HK-2 (cell line): ENCODE measurements around the gene PDZD2.
"Not testable (repeated sequence)": the region's sequence is repeated elsewhere in the genome, so short reads cannot be mapped to it uniquely, and the experiment has no call there.

Experiments used
- DNase-seq: peaks from one replicate; pipeline ENCODE4 v3.0.0-alpha.2; 2018; ENCODE audit not compliant: unreplicated experiment

The PDZD2 gene

DNA sequence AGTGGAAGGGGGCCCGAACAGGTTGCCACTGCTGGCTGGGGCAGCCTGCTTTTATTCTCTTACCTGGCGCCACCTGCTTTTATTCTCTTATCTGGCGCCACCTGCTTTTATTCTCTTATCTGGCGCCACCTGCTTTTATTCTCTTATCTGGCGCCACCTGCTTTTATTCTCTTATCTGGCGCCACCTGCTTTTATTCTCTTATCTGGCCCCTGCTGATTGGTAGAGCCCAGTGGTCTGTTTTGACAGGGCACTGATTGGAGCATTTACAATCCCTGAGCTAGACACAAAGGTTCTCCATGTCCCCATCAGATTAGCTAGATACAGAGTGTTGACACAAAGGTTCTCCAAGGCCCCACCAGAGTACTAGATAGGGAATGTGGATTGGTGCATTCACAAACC, 52.5 kb downstream of the PDZD2 start:
- not testable (repeated sequence) for DNase-seq

DNA sequence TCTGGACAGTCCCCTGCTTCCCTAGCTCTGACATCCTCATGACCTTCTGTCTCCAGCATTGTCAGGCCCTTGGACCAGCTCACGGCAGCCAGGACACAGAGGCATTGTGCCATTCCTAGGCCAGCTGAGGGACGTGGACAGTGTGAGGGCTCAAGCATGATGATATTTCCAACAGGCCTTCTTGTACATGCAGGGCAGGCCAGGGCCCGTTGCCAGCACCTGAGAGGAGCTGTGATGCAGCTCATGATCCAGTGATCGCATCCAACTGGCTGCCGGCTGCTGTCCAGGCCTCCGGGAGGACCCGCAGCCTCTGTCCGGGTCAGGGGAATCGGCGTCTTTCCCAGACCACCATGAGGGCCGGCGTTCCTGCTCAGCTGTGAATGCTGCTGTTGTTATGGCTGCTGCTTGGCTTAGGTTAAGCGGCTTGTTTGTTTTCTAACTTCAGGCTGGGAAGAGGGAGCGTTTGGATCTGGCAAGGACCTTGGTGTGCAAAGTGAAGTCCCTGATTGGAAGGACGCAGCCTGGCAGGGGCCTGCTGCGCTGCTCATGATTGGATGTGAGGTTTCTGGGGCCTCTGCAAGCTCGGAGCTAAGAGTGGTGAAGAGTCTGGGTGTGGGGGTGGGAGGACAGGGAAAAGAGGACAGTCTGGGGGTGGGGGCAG, 53.8 kb downstream of the PDZD2 start:
- DNase-seq: no peak

GRCh38 chr5:31698673-31699072, 59.7 kb downstream of the PDZD2 start:
- no peak for DNase-seq

DNA sequence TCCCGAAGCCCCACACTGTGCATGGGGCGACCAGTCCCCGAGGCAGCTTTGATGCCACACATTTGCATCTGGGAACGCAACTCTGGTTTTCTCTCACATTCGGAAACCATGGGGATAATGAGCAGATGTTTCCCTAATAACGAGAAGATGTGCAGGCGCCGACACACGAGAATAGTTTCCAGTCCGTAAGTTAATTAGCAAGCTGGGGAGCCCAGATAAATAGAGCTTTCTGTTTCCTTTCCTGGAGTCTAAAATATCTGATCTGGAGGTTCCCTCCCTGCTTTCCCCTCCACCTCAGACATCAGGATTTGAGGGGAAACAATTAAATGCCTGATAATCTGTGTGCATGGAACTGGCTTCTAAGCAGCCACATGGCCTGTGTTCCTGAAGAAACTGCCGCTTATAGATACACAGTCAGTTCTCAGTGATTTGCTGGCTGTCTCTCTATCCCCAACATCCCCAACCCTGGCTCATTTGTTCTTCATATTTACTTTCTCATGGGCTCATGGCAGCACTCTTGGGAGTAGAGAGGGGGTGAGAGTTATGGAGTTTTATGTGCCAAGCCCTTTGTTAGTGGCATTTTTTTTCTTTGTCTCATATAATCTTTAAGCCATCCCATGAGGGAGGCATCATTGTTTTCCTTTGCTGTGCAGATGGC, 62.8 kb downstream of the PDZD2 start:
- DNase-seq: no peak

DNA sequence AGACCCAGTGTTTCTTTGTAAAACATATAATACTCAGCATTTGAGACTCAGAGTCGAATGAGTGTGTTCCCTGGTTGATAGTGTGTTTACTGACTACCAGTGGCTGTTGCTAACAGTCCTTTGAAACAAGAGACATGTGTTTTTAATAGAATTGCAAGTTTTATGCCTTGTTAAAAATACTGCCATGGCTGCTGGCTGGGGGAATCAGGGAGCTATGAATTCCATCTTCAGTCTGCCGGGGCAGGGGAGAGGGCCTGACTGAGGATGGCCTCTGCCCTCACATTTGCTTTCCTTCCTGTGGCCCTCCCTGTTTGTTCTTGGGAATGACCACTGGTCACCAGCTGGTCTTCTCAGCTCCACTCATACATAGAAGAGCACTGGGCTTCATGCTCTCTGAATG, 63.8 kb downstream of the PDZD2 start:
- DNase-seq: no peak

GRCh38 chr5:31703757-31704156, 64.8 kb downstream of the PDZD2 start:
- no peak for DNase-seq

GRCh38 chr5:31706186-31706585, 67.3 kb downstream of the PDZD2 start:
- DNase-seq: no peak

DNA sequence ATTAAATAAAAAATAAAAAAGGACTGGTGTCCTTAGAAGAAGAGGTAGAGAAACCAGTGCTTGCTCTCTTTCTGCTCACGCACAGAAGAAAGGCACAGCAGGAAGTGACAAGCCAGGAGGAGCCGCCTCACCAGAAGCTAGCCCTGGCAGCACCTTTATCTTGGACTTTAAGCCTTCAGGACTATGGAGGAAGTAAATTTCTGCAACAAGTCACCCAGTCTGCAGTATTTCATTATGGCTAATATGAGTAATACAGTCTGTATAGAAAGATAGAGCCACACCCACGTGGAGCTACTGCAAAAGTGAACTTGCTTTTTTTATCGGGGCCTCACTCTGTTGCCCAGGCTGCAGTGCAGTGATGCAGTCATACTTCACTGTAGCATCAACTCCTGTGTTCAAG, 68.4 kb downstream of the PDZD2 start:
- no peak for DNase-seq

GRCh38 chr5:31708089-31708488, 69.2 kb downstream of the PDZD2 start:
- DNase-seq: no peak

- no peak for DNase-seq
Measured at GRCh38 chr5:31711363-31711762, 72.4 kb downstream of the PDZD2 start.

DNA sequence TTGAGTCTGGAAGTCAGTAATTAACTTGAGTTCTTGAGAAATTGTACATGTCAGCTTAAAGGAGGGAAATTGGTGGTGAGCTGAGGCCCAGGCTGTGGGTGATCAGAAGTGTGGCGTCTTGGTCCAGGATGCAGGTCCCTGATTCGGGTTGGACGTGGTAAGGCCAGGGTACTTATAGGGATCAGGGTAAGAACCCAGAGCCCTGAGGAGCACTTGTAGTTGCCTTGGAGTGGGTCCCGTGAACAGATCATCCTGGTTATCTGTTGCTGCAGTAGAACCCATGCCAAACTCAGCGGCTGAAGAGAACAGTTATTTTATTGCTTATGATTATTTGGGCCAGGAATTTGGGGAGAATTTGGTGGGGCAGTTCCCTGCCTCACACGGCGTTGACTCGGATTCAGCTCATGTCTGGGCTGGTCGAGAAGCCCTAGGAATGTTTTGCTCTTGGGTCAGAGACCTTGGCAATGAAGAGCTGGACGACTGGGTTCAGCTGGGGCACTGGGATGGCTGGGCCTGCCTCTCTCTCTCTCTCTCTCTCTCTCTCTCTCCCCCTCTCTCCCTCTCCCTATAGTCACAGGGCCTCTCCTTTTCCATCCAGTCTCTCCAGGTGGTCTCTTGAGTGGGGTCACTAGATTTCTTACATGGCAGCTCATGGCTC, 73.1 kb downstream of the PDZD2 start:
- DNase-seq: no peak

DNA sequence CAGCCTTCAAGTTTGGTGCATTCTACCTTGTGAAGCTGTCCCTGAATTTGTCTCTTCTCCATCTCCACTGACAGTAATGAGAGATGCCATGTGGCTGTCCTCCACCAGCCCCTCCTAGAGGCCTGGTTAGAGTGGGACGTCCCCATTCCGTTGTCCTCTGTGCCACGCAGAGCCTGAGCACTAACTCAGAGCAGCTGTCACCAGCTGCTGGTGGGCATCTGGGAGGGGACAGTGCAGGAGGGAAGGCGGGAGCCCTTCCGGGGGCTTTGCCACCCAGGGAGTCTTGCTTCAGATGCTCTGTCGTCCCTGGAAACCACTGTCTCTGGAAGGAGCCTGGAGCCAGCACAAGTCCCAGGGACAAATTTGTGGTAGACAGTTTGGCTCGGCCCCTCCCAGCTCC, 78.6 kb downstream of the PDZD2 start:
- DNase-seq: no peak

DNA sequence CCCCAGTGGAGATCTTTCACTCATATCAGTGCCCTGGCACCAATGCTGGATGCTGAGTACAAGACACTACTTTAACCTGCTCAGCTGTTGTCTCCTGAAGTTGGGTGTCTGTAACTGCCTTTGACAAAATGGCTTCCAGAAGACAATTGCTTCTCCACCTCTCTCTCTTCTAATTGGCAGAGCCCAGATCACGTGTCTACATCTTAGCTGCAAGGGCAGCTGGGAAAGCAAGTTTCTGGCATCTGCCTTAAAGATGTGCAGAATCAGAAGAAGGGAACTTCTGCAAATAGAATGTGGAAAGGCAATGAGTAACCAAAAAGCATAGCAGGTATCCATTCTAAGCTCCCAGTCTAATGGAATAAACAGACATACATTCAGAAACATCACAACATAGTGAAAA, 81.1 kb downstream of the PDZD2 start:
- DNase-seq: no peak

DNA sequence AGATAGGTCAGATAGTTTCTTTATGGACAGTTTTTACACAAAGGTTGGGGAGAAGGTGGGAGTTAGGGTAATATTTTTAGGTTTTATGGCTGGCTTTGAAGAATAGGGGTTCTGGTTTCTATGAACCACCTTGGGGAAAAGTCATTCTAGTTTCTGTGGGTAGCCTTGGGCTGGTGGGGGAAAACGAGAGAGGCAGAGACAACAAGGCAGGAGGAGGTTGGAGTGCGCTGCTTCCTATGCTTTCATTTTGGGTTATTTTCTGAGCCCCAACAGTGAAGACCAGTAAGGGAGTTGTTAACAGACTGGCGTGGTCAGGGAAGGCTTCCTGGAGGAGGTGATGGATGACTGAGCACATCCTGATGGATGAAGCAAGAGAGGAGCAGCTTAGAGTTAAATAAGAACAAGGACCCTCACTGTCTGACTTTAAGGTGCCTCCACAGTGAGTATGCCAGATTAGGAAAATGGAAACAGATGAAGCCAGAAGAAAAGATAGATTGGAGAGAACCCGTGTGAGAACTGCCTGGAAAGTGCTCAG, 81.9 kb downstream of the PDZD2 start:
- DNase-seq: no peak

DNA sequence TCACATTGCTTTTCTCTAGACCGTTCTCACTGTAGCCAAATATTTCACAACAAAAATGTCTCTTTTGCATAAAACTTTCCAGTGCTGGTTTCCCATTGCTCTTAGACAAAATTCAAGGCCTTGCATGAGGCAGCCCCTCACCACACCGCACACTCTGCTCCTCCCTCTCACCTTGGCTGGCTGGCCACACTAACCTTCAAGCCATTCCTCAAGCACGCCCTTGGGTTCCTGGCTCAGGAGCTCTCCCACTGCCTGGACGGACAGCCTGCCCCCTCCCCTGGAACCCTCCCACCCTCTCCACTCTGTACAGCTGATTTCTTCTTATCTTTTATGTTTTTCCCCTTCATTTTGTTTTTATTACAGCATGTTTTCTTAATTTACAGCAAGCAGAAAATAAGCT, 83.2 kb downstream of the PDZD2 start:
- no peak for DNase-seq

DNA sequence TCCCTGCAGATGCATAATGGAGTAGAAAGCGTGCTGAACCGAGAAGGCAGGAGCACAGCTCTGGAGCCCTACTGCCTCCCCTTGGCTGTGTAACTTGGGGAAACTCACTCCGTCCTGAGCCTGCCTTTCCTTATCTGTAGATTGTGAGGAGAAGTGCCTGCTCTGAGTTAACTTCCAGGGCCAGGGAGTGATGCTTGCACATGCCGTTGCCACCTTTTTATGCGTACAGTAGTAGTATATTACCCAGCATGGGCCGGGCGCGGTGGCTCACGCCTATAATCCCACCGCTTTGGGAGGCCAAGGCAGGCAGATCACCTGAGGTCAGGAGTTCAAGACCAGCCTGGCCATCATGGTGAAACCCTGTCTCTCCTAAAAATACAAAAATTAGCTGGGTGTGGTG, 87.1 kb downstream of the PDZD2 start:
- no peak for DNase-seq

DNA sequence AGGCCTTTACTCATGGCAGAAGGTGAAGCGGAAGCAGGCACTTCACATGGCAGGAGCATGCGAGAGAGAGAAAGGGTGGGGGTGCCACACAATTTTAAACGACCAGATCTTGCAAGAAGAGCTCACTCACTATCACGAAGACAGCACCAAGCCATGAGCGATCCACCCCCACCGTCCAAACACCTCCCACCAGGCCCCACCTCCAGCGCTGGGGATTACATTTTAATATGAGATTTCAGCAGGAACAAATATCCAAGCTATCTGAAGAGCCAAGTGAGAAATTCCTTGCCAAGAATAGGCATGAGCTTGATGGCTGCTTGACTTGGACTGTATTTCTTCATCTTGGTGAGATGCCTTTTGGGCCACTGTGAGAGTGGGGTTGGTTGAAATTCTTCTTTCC, 88.0 kb downstream of the PDZD2 start:
- DNase-seq: no peak

DNA sequence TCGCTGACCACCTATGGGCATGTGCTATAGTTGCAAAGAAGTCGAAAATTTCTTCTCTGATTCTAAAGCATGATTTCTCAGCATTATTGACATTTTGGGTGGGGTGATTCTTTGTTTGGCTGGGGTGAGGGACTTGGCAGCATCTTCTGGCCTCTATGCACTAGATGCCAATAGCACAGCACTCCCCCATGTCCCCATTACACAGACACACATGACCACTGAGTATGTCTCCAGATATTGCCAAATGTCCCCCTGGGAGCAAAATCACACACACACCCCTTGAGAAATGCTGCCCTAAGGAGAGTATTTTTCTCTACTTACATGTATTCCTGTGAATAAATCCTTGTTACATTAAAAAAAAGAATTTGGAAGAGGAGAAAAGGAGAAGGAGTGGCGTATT, 89.1 kb downstream of the PDZD2 start:
- no peak for DNase-seq

DNA sequence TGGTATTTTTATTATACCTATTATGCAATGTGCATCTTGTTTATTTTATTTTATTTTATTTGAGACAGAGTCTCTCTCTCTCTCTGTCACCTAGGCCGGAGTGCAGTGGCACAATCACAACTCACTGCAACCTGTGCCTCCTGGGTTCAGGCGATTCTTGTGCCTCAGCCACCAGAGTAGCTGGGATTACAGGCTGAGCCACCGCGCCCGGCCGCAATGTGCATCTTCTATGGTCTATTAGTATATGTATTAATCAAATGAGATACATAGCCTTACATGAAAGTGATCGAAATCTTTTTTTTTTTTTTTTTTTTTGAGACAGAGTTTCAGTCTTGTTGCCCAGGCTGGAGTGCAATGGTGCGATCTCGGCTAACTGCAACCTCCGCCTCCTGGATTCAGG, 89.9 kb downstream of the PDZD2 start:
- DNase-seq: not testable (repeated sequence)

- DNase-seq: no peak
Measured at GRCh38 chr5:31730139-31730538, 91.2 kb downstream of the PDZD2 start.

- DNase-seq: no peak
Measured at GRCh38 chr5:31731016-31731415, 92.1 kb downstream of the PDZD2 start.

- DNase-seq: no peak
Measured at GRCh38 chr5:31731710-31732301, 92.9 kb downstream of the PDZD2 start.

DNA sequence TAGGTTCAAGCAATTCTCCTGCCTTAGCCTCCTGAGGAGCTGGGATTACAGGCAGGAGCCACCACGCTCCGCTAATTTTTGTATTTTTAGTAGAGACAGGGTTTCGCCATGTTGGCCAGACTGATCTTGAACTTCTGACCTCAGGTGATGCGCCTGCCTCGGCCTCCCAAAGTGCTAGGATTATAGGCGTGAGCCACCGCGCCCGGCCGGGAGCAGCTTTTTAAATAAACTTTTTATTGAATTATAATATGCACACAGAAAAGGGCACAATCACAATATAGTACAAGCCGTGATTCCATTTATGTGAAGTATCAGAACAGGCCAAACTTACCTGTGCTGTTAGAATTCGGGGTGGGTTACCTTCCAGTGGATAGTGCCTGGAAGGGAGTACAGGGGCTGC, 93.9 kb downstream of the PDZD2 start:
- DNase-seq: not testable (repeated sequence)
